ENCODE measurements around the gene SLC2A13. TPM values are rescaled to one million over a fixed set of nuclear protein-coding genes. Genes with fewer than 3 reads are reported as not detected.

The SLC2A13 gene
- total and polyA plus RNA-seq, 2 donors (not counting 3 experiments of a cell fraction or from before 2014, with no cell fraction given) = 1.2 to 4.9 TPM

DNA sequence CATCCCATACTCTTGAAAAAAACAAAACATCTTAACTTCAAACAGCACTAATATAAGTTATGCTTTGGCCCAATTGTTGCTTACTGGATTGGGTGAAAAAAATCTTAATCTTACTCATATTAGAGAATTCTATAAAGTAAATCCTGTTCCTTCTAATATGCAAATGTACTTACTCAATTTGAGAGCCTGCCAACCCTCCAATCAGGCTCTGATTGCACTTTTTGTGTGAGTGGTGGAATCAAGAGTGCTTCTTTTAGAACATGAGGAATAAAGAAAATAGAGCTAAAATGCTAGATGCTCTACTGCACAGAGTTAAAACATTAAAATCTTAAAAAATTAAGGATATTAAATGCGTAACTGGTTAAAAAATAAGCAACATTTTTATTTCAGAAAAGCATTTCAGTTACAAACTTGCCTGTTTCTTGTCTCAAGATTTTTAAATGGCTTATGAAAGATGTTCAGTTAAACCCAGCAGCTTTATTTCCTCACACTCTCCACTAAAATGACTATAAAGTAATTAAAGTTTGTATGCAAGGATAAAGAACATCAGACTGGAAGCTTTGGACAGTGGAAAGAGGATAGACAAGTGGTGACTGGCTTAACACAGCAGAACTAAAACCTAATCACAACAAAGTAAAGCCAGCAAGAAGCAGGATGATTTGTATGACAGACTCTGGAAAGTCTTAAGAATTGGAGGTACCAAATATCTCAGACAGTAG lies 177.5 kb downstream of the SLC2A13 start:
- POLR2A ChIA-PET = no interaction called here
- no peaks in the 10 kb centered on the region for H3K9me3 ChIP-seq (replicated peaks; ENCODE audit: control insufficient read depth, insufficient read depth, low read length)
- H2AFZ ChIP-seq (ENCODE audit: low read depth, low read length) = no peak overlapping the region
- TF ChIP-seq, protein P1, sequence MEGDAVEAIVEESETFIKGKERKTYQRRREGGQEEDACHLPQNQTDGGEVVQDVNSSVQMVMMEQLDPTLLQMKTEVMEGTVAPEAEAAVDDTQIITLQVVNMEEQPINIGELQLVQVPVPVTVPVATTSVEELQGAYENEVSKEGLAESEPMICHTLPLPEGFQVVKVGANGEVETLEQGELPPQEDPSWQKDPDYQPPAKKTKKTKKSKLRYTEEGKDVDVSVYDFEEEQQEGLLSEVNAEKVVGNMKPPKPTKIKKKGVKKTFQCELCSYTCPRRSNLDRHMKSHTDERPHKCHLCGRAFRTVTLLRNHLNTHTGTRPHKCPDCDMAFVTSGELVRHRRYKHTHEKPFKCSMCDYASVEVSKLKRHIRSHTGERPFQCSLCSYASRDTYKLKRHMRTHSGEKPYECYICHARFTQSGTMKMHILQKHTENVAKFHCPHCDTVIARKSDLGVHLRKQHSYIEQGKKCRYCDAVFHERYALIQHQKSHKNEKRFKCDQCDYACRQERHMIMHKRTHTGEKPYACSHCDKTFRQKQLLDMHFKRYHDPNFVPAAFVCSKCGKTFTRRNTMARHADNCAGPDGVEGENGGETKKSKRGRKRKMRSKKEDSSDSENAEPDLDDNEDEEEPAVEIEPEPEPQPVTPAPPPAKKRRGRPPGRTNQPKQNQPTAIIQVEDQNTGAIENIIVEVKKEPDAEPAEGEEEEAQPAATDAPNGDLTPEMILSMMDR (IDR thresholded peaks at IDR 0.05; ENCODE audit: extremely low read depth in 1 of 2, insufficient read depth in 1 of 2, low read depth in 1 of 2, low read length in 2 of 2) = no peak
- no peak for TF ChIP-seq POLR2AphosphoS5 (IDR thresholded peaks at IDR 0.05; ENCODE audit: insufficient read depth, low read depth, low read length)
- TF ChIP-seq, protein P2, sequence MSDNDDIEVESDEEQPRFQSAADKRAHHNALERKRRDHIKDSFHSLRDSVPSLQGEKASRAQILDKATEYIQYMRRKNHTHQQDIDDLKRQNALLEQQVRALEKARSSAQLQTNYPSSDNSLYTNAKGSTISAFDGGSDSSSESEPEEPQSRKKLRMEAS (IDR thresholded peaks at IDR 0.05; ENCODE audit: insufficient read depth, insufficient read length) = no peak
- no peak for TF ChIP-seq FOS (IDR thresholded peaks at IDR 0.05; ENCODE audit: borderline replicate concordance, insufficient read depth, low read length)
- TF ChIP-seq POLR2A (IDR thresholded peaks at IDR 0.05; ENCODE audit: low read depth, low read length) = no peak
- TF ChIP-seq MYC (IDR thresholded peaks at IDR 0.05; ENCODE audit: low read depth, low read length) = no peak
- TF ChIP-seq EZH2 (IDR thresholded peaks at IDR 0.05; ENCODE audit: borderline replicate concordance, low read depth, low read length, severe bottlenecking) = no peak
- TF ChIP-seq GATA2 (IDR thresholded peaks at IDR 0.05; ENCODE audit: insufficient read depth, insufficient read length, low read depth, low read length) = no peak
- TF ChIP-seq JUN (IDR thresholded peaks at IDR 0.05; ENCODE audit: borderline replicate concordance, insufficient read depth, insufficient read length, low read depth) = no peak
- intact Hi-C loops (cut with micrococcal nuclease) (no loop called here), dilution Hi-C loops (cut with MboI; ENCODE audit: extremely low pct_ligation_motif_present, low sequenced_read_pairs) (no loop called here)
- no peak overlapping the region for H3K9ac ChIP-seq (replicated peaks; ENCODE audit: extremely low read depth, insufficient read depth, low read length)
- H4K20me1 ChIP-seq (replicated peaks; ENCODE audit: control insufficient read depth, extremely low read depth, insufficient read depth, low read length) = no peaks in the 10 kb centered on the region
- no peaks in the 10 kb centered on the region for H3K4me1 ChIP-seq (ENCODE audit: control insufficient read depth, extremely low read depth, insufficient read depth, low read length)
- H3K27ac ChIP-seq (ENCODE audit: insufficient read depth, low read depth, low read length) = no peak overlapping the region
- DNase-seq (ENCODE audit: low read depth, low spot score) = no peak
- no peaks in the 10 kb centered on the region for H3K9me1 ChIP-seq (replicated peaks; ENCODE audit: control insufficient read depth, extremely low read depth, insufficient read depth, low read length)
- CTCF ChIA-PET = no interaction called here
- H3K79me2 ChIP-seq (ENCODE audit: control insufficient read depth, insufficient read depth, low read length) = no peaks in the 10 kb centered on the region
- no peaks in the 10 kb centered on the region for H3K36me3 ChIP-seq (ENCODE audit: control insufficient read depth in 2 of 2, extremely low read depth in 1 of 2, insufficient read depth in 2 of 2, low read length in 2 of 2)
- no peak overlapping the region for H3K4me2 ChIP-seq (ENCODE audit: insufficient read depth, low read length)
- BruUV-seq (replicated peaks) = no TSS peak
- no peak overlapping the region for H3K4me3 ChIP-seq (replicated peaks in 1 of 3; ENCODE audit: insufficient read depth in 1 of 3, low read depth in 1 of 3, low read length in 3 of 3)
- no peak for FAIRE-seq
- H3K27me3 ChIP-seq (ENCODE audit: control insufficient read depth in 2 of 2, insufficient read depth in 2 of 2, low read length in 2 of 2) = no peaks in the 10 kb centered on the region
